ENCODE results near the gene SPTLC3.

The SPTLC3 gene

DNA sequence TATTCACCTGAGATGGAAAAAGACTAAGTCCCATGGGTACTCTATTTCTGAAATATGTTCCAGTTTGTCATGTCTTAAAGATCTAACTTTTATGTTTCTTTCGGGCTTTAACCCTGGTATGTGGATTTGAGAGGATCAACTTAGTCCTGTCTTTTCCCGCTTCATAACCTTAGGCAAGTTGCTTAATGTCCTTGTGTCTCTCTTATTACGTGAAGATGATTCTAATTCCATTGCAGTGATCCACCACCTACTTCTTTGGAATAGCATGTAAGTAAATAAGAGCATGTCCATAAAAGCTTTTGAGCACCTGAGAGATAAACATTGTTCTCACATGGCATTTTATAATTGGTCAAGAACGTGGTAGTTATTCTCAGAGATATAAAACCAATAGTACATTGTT, 23.0 kb downstream of the SPTLC3 start:
- DNase-seq (ENCODE audit: low read depth), result no peak

DNA sequence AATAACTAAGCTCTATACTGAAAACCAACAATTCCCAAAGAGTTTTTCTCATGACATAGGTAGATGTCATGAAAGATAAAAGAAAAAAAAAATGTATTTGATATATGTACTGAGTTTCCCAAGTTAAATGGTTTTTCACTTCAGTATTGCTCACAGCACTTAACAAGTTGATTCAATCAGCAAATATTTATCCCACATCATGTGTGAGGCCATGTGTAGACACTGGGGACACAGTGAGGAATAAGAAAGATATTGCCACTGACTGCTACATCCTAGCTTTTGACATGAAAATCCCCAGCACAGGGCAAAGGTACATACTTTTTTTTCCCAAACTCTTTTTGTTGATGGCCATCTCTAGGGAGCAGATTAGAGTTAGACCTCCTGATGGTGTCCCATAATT, 25.3 kb downstream of the SPTLC3 start:
- no peak for DNase-seq (ENCODE audit: low read depth)

DNA sequence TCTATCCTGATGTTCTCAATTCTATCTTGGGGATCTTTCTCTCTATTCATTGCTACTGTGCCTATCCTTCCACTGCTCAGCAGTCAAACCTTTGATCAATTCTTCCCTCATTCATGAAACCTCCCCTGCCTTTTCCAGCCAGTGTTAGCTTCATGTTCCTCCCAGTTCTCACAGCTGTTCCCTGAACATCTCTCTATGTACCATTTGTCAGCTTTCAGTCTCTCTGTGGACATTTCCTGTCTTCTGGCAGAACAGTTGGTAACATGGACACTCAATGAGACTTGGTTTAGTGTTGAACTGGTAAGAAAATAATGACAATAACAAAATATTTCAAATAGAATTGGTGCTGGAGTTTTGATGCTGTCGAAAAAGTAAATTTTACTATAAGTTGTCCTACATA, 26.2 kb downstream of the SPTLC3 start:
- no peak for DNase-seq (ENCODE audit: low read depth)

DNA sequence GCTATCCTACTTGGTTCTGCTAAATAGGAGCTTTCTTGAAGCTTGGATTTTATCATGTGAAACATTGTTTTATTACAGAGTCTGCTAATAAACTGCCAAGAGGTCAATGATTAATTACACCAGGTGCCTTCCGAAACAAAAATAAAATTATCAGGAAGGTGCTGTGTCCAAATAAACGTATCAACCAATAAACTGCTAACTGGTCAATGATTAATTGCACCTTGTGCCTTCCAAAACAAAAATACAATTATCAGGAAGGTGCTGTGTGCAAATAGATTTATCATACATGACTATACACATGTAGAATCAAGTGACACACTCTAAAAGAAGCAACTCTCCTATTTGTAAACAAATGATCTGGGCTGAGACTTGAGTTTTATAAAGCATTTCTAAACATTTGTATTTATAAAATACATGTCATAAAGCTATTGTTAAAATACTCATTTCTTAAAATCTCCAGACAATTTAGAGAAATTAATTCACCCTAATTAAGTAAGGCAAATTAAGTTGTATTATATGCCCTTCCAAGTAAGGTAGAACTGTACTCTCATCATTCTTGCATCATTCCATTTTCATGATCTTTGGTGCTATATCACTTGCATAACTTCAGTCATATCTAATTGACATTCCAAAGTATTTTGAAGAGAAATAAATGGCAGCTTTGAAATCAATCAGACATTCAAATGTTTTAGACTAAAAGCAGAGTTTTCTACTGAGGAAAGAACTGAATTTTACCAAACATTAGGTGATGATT, 26.8 kb downstream of the SPTLC3 start:
- DNase-seq (ENCODE audit: low read depth), result no peak

DNA sequence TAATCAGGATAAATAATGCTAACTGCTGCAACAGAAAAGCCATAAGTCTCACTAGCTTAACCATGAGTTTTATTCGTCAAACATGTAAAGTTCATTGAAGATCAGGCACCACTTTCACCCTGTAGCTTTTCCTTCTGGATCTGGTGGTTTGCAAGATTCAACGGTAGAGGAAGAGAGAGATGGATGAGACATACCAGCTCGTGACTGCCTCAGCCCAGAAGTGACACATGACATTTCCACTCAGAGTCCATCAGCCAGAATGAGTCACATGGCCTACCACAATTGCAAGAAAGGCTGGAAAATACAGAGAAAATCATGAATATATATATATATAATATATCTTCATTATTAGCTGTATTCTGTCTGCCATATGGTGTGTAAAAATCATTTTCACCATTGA, 29.0 kb downstream of the SPTLC3 start:
- no peak for DNase-seq (ENCODE audit: low read depth)

DNA sequence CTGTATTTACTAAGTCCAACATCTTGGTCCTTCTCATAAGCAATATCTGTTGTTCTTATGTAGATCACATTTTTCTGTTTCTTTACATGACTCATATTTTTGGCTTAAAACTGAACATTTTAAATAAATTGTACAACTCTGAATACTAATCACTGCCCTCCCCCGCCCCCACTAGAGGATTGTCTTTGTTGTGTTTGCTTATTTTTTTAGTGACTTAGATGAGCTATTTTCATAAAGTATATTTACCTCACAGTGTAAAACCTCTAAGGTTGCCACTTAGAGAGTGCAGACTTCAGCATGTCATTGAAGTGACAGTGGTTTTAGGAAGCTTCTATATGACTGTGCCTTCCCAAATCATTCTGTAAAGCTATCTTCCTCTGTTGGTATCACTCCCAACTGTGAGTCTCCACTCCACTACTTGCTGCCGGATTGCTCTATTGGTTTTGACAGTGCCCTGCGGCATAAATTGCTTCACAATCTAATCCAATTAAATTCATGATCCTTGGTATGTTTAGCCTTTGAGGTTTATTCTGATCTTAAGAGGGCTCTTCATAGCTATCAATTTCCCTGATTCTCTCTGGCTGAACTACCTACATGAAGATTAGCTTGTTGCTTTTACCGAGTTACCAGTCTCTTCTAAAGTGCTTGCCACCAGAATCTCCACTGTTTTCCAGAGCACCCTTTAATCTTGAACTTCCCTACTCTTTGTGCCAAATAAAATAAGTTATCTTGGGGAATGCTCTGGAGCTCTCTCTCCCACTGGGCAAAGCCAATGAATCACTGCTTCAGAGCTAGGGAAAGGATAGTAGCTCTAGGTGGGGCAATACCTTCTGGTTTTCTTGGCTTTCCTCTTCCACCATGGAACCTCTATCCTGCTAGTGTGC, 33.0 kb downstream of the SPTLC3 start:
- DNase-seq (ENCODE audit: low read depth), result no peak

DNA sequence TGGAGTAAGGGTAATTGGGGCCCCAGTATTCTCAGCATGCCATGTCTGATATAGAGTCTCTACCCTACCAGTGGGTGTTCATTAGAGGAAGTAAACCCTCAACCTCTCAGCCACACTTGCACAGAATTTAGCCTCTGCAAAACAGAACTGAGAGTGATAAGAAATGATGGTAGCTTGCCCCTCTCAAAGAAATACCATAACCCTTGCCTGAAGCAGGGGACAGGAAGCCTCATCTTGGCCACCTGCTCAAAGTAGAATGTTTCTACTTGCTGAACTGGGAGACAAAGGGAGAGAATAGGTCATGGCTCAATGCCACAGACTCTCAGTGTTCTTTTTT, 33.7 kb downstream of the SPTLC3 start:
- DNase-seq (ENCODE audit: low read depth), result no peak

DNA sequence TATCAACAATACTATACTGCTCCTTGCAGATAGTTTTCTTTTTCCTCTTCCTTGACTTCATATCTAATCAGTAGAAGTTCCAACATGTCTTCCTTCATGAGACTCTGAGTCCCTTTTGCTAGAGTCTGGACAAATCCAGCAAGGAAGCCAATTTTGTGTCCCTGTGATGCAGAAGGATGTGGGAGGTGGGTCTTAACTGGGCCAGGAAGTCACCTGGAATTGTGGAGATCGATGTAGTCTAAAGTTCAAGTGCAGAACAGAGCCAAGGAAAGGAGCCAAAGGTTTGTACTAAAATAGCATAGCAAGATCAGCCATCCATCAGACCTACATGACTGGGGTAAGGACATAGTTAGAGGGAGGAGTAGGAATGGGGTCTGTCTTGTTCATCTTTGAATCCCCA, 37.6 kb downstream of the SPTLC3 start:
- DNase-seq (ENCODE audit: low read depth), result no peak

DNA sequence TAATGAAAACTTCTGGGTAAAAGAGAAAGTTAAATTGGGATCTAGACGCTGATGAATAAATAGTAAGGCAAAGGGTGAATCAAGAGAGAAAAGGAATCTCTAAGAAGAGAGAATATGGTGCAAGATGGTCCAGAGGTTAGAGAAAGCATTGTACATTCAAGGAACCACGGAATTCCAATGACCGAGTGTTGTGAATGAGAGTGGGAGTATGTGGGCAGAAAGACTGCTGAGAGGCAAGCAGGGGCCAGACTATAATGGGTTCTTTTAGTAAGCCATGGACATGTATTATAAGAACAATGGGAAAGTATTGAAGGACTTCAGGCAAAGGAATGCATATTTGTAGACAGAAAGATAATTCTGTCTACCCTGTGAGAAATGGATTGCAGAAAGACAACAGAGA, 45.2 kb downstream of the SPTLC3 start:
- DNase-seq (ENCODE audit: low read depth), result no peak

DNA sequence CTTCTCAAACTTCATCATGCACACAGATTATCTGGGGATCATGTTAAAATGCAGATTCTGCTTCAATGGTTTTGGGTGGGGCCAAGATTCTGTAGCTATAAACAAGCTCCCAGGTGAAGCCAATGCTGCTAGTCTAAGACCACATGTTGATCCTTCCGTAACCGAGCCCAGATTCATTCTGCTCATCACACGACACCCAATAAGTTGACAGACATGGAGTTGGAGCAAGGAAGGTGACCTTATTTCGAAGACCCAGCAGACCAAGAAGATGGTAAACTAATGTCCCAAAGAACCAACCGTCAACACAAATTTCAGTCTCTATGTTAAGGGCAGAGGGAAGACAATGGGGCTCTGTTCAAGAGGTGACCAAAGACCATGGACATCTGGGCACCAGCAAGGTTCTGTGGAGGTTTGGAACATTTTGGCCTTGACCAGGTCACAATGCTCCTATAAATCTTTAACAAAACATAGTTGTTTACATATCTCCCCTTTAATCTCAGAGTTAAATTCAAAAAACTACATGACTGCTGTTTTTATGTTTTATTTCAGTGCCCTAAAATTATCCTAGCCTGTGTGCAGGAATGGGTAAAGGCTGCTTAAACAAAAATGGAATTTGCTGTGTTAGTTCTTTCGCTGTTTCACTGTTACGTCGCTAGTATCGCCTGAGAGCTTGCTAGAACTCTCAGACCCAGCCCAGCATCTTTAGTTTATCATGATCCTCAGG, 50.1 kb downstream of the SPTLC3 start:
- no peak for DNase-seq (ENCODE audit: low read depth)

DNA sequence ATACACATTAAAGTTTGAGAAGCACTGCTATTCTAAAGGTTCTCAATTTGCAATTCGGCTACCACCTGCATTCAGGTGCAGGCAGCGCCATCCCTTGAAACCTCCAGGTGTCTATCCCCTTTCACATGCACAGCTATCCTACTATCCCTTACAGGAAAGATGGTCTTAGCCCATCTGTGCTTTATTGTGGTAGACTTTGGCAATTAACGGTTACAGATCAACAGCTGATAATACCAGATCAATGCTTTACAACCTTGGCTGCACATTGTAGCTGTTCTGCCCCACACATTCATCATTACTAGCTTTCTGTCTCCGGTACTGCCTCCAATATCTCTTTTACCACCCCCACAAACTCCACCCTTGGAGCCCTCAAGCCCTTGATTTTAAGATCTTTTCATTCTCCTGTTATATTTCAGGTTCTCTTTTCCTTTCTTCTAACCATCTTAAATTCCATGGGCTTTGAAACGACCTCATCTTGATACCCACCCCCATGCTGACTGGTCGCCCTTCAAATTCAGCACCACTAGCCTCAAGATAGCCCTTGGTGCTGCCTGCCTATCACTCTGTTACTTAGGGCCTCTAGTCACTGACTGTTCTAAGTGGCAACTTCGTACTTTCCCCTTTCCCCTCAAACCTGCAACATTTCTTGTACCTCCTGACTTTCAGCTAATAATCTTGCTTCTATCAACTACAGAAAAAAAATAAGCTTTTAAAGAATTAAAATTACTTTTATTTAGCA, 50.8 kb downstream of the SPTLC3 start:
- DNase-seq (ENCODE audit: low read depth), result no peak

DNA sequence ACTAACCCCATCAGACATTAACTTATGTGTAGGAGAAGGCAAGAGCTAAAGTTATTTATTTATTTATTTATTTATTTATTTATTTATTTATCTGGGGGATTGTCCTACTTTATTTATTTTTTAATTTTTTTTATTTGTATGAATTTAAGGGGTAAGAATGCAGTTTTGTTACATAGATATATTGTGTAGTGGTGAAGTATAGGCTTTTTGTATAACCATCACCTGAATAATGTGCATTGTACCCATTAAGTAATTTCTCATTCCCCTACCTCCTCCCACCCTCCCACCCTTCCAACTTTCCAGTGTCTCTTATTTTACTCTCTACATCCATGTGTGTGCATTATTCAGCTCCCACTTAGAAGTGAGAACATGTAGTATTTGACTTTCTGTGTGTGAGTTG, 51.6 kb downstream of the SPTLC3 start:
- DNase-seq (ENCODE audit: low read depth), result no peak

DNA sequence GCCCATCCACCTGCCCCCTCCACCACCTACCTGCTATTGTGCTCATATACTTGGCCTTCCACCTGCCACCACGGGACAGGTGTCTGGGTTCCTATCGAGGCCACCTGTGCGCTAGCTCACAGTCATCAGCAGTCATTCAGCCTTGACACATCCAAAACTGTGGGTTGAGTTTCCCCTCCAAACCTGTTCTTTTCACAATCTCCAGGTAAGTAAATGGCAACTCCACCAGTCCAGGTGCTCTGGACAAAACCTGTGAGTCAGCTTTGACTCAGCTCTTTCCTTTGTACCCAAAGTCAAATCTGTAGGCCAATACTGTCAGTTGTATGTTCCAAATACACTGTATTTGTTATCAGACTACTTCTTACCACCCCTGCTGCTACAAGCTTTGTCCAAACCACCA, 52.6 kb downstream of the SPTLC3 start:
- DNase-seq (ENCODE audit: low read depth), result no peak

DNA sequence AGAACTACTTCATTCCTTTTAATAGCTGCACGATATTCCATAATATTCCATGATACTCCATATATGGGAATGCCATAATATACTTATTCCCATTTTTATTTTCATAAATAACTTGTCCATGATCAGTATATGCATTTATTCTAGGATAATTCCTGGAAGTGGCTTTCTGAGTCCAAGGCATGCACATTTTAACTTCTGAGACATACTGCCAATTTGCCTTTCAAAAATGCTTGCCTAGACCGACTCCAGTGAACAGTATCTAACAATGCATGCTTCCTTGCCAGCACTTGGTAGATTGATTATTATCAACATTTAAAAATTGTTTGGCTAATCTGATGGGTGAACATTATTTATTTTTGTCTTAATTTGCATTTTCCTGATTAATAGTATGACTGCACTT, 54.0 kb downstream of the SPTLC3 start:
- DNase-seq (ENCODE audit: low read depth), result no peak

DNA sequence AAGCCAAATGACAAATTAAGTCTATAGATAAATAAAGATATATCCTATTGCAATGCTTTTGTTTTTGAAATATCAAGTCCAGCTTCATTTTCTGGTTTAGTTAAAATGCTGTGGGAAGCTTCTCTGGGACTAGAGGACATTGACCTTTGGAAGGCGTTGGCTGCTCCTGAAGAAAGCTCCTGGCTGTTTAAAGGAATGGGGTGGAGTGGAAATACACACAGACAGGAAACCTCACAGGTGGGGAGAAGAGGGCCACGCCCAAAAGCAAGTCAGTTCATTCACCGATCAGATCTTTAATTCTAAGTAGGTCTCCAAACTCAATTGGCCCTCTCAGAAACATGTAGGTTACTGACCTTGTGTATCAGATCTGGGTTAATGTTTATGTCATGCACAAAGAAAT, 59.6 kb downstream of the SPTLC3 start:
- DNase-seq (ENCODE audit: low read depth), result no peak

DNA sequence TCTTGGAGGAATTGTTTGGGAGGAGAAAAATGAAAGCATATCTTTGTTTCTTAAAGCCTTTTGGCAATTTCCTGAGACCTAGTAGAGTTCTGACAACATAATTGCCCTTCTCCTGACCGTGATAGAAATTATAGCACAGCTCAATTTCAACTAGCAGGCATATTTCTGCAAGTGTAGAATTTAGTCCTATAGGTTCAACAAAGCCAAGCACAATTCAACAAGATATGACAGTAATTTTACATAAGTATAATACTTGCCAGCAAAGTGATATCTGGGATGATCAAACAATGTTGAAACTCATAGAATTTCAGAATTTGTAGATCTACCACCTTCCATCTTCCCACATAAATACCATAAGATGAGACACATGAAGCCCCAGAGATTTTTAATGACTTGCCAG, 73.1 kb downstream of the SPTLC3 start:
- no peak for DNase-seq (ENCODE audit: low read depth)

DNA sequence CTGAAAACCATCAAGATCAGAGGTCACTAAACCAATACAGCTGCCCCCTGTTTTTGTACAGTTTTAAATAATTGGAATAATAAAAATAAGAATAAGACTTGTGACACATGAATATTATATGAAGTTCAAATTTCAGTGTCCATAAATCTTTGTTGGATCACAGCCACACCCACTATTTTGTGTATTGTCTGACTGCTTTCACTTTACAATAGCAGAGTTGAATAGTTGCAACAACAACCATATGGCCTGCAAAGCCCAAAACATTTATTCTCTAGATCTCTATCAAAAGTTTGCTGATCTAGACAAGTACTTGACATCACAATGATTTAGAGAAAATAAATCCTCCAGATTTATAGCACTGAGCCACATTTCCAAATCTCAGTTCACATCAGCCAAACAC, 73.6 kb downstream of the SPTLC3 start:
- DNase-seq (ENCODE audit: low read depth), result no peak

DNA sequence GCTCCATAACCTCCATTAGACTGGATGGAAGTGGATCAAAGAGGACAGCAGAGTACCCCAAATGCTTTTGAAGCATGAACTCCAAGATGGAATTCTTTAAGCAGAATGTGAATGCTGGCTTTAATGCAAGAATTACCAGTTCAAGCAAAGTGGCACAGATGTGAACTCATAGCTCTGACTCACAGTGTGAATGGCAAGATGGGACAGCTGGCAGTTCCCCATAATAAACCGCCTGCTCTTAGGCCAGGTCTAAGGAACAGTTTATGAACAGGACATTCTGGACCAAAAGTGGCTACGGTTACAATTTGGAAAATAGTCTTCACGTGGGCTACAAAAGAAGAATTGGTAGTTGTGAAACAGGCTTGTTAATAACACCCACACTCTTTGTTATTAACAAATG, 76.5 kb downstream of the SPTLC3 start:
- no peak for DNase-seq (ENCODE audit: low read depth)

DNA sequence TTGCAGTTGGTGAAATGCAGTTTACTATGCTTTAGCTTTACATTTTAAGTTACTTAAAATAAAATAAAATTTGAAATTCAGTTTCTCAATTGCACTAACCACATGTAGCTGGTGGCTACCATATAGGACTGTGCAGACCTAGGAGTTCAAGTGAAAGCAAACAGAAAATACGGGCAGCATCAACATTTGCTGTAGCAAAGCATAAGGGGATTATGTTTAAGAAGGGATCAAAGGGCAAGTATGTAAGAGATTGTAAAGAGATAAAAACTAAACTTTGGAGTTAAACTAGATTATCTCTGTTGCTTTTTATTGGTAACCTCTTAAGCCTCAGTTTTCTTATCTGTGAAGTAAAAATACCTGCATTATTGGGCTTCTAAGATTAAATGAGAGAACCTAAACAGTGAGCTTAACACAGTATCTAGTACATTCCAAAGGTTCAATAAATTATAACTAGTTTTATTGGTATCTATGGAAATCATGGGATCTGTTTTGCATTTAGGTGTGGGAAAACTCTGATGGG, 81.2 kb downstream of the SPTLC3 start:
- no peak for DNase-seq (ENCODE audit: low read depth)

DNA sequence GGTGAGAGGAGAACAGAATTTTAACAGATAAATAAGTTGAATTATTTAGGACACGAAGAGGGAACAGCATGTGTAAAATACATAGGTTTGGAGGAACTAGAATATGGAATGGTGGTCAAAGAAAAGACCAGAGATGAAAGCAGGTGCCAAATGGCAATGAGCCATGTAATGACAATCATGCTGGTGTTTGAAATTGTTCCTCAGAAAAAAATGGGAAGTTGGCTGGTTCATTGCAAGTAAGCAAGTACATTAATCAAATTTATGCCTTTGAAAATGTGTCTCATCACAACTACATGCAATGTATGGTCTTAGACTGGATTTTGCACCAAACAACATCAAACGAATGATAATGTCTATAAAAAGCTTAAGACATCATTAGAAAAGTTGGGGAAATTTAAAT, 83.3 kb downstream of the SPTLC3 start:
- DNase-seq (ENCODE audit: low read depth), result no peak

DNA sequence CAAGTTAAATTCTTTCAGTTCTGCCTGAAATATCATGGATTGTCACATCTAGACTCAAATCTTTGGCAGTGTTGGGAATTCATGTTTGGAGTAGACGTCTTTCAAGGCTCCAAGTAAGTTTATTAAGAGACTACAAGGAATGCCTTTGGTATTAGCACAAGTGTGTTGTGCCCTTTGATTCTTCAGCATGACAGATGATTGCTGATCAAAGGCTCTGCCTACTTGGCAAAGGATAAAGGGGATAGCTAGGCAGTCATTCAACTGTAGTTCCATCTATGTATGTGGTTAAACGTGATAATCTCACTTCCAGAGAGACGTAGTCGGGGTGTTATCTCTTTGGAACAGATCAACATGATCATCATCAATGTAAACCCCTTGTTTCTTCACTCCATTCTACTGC, 86.2 kb downstream of the SPTLC3 start:
- no peak for DNase-seq (ENCODE audit: low read depth)

DNA sequence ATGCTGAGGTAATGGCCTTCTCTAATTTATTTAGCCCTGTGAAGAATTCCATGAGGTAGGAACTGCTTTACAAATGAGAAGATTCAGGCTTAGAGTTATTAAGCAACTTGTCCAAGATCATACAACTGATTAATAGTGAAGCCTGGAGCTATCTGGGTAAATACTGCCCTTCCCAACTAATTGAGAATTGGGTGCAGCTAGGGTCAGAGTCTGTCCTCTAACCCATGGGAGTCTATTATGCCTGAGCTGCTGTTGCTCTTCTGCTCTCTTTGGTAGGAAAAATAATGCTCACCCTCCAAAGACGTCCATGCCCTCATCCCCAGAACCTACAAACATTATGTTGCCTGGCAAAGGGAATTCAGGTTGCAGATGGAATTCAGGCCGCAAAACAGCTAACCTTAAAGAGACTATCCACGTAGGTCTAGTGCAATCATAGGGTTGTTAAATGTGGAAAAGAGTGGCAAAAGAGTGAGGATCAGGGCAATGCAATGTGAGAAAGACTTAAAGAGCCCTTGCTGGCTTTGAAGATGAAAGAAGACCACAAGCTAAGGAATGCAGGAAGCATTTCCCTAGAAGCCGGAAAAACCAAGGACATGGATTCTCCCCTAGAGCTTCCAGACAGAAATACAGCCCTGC, 90.1 kb downstream of the SPTLC3 start:
- DNase-seq (ENCODE audit: low read depth), result no peak
